ENCODE data around the gene UBASH3B.

- TF ChIP-seq POLR2A (IDR thresholded peaks at IDR 0.05): no peak
- TF ChIP-seq, protein P1, sequence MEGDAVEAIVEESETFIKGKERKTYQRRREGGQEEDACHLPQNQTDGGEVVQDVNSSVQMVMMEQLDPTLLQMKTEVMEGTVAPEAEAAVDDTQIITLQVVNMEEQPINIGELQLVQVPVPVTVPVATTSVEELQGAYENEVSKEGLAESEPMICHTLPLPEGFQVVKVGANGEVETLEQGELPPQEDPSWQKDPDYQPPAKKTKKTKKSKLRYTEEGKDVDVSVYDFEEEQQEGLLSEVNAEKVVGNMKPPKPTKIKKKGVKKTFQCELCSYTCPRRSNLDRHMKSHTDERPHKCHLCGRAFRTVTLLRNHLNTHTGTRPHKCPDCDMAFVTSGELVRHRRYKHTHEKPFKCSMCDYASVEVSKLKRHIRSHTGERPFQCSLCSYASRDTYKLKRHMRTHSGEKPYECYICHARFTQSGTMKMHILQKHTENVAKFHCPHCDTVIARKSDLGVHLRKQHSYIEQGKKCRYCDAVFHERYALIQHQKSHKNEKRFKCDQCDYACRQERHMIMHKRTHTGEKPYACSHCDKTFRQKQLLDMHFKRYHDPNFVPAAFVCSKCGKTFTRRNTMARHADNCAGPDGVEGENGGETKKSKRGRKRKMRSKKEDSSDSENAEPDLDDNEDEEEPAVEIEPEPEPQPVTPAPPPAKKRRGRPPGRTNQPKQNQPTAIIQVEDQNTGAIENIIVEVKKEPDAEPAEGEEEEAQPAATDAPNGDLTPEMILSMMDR (IDR thresholded peaks at IDR 0.05): no peak
Measured at GRCh38 chr11:122853261-122853660, 197.7 kb downstream of the UBASH3B start.
